HG02610 (cell line): ENCODE results near the gene RBMY1A1.
"Not testable (repeated sequence)": the region's sequence is repeated elsewhere in the genome, so short reads cannot be mapped to it uniquely, and the experiment has no call there.

ENCODE experiments used
- ATAC-seq: cut with Tn5 transposase; IDR thresholded peaks from one replicate; pipeline ENCODE4 v1.9.1; 2021; ENCODE audit warnings: mild to moderate bottlenecking, moderate library complexity; ENCODE audit not compliant: unreplicated experiment

Gene RBMY1A1

DNA sequence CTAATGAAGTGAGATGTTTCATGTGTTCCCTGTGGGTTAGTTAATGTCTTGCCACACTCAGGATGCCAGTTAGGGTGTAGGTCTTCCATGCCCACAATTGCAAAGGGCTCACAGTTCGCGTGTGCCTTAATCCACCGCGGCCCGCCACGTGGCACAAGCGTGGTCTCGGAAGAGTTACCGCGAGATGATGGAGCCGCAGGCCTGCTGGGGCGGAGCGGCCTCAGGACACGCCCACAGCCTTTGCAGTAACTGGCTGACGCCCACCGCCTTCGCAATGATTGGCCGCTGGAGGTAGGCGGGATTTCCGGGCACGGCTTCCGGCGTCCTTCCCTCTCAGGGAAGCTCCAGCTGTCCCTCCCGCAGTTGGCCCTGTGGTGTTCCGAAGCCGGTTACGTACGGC lies at the start of gene RBMY1A1:
Gene RBMY1A1 (plus strand): TSS at position 301 of the 400 bp plus-strand sequence. CDS start 2,013 bp downstream, outside the sequence.
- ATAC-seq = not testable (repeated sequence)

DNA sequence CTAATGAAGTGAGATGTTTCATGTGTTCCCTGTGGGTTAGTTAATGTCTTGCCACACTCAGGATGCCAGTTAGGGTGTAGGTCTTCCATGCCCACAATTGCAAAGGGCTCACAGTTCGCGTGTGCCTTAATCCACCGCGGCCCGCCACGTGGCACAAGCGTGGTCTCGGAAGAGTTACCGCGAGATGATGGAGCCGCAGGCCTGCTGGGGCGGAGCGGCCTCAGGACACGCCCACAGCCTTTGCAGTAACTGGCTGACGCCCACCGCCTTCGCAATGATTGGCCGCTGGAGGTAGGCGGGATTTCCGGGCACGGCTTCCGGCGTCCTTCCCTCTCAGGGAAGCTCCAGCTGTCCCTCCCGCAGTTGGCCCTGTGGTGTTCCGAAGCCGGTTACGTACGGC lies 23.6 kb upstream of the RBMY1A1 start, which contains the start of gene RBMY1B:
Gene RBMY1B (plus strand): TSS at position 301 of the 400 bp plus-strand sequence. CDS start 2,013 bp downstream, outside the sequence.
- not testable (repeated sequence) for ATAC-seq

DNA sequence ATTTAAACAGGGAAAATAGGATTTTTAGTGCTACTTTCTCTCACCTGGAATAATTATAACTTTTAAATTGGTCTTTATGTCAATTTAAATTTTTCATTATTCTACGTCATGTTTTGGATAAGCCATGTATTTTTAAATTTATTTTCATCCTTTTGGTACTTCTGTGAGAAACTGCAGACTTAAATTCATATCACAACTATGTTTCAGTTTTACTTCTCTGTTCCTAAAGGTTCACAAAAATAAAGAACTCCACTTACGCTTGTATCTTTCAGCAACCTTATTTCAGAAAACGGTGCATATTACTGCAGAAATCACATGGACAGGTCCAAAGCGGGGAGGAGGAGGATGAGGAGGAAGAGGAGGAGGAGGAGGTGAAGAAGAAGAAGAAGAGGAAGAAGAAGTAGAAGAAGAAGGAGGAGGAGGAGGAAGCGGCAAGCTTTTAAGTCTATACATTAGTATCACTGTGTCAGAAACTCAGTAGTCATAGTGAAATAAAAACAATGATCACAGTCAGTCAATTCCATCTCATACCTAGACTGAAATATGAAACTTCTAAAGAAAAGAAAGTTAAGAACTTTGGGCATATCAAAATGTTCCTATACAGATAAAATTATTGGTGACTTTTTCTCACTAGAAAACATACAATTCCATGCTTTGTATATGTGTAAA lies 24.8 kb downstream of the RBMY1A1 start:
- ATAC-seq = peak; percentile 91

DNA sequence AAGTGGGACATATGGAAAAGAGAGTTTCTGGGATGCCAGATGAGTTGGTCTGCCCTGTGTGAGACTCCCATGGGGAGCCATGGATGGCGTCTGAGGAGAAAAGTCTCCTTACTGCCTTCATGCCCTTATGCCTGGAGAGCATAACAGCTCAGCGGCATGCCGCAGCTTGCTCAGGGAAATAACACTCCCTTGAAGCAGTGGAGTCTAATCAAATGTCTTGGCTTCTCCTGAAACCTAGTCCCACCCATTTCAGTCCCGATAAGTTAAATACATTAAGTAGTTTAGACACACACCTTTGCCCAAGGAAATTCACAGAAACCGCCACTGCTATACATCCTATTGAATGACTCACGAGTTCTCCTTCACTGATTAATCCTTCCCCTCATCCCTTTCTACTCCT lies 50.8 kb downstream of the RBMY1A1 start:
- ATAC-seq = no peak

DNA sequence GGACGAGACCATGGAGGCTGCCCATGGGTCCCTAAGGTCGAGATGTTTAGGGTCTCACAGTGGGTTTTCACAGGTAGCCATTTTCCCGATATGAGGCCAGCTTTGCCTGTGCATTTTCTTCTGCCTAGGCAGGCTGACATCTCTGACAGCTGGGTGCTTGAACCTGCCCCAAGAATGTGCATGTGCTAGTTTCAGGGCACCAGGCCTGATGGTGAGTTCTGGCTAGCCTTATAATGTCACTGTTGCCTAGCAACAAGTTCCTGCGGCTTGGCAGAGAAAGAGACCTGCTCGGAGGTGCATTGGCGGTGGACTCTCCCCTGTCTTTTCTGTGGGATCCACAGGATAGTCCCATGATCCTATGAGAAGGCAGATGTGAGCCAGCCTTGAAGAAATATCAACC lies 51.8 kb downstream of the RBMY1A1 start:
- not testable (repeated sequence) for ATAC-seq

DNA sequence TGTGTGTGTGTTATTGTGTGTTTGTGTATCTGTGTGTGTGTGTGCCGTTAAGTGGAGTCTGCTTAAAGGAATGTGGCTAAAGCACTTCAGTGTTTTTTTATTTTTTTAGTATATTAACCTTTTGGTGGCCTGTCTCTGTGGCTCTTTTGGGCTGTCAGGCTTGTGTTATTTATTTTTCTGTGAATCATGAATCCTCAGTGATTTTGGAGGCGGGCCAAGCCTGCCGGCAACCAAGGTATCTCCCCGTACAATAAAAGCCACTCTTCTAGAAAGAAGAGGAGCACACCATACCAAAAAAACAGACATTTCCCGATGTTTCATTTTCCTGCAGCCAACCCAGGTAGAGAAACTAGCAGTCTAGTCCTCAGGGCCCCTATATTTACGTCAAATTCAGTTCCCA lies 57.4 kb downstream of the RBMY1A1 start:
- ATAC-seq = no peak

DNA sequence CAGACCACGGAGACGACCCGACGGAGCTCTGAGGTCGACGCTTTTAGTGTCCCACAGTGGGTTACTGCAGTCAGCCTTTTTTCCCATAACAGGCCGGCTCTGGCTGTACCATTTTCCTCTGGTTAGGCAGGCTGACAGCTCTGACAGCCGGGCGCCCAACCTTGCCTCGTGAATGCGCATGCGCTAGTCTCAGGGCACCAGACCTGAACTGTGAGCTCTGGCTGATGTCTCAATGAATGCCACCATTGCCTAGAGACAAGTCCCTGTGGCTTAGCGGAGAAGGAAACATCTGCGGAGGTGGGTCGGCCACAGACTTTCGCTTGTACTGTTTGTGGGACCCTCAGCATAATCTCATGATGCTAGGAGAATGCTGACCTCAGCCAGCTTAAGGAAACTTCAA lies 61.6 kb downstream of the RBMY1A1 start:
- not testable (repeated sequence) for ATAC-seq
